CD4-positive, alpha-beta T cell (primary cell): ENCODE results near the gene MYO3B. TPM values are rescaled to one million over a fixed set of nuclear protein-coding genes. Genes with fewer than 3 reads are reported as not detected.

ENCODE experiments used
- ATAC-seq: fragments of 200-7000 bp; cut with Tn5 transposase; one replicate; pipeline ENCODE4 v1.10.0; 2022; ENCODE audit warnings: mild to moderate bottlenecking; ENCODE audit not compliant: poor library complexity
- CTCF ChIA-PET: fragments of 350-600 bp; sonication (Branson Sonifier 250); formaldehyde crosslinking; loops from one replicate; lab custom pipeline; 2021; ENCODE audit warnings: antibody characterized with exemption, inconsistent platforms; lab: Charles Lee
- POLR2A ChIA-PET: fragments of 350-600 bp; sonication (Branson Sonifier 250); formaldehyde crosslinking; loops from one replicate; lab custom pipeline; 2021; ENCODE audit warnings: antibody characterized with exemption, inconsistent platforms; lab: Charles Lee
- DNase-seq, 14 experiments: peaks; one replicate each; pipeline ENCODE4 v3.0.0-alpha.2; 2013 to 2020; ENCODE audit warnings: mixed read lengths in 2 of 14
- H3K27ac ChIP-seq, 2 donors: one replicate each; pipeline versions ENCODE4 v1.5.1 to v1.7.0; 2013; ENCODE audit warnings: low read length in 2 of 2, low read depth in 1 of 2, mild to moderate bottlenecking in 1 of 2
- H3K27me3 ChIP-seq, 2 experiments: 1 replicate in 1 of 2; 2 replicates in 1 of 2; pipeline versions ENCODE4 v1.6.1 to v1.7.0; 2013; ENCODE audit warnings: low read length in 2 of 2, control low read depth in 1 of 2, mild to moderate bottlenecking in 1 of 2, moderate library complexity in 1 of 2; ENCODE audit not compliant: insufficient read depth in 2 of 2, control insufficient read depth in 1 of 2
- H3K36me3 ChIP-seq: one replicate; pipeline ENCODE4 v1.6.1; 2013; ENCODE audit warnings: low read length, control low read depth; ENCODE audit not compliant: insufficient read depth
- H3K4me1 ChIP-seq: one replicate; pipeline ENCODE4 v1.6.1; 2013; ENCODE audit warnings: low read length, control low read depth; ENCODE audit not compliant: insufficient read depth
- H3K4me3 ChIP-seq: one replicate; pipeline ENCODE4 v1.5.1; 2013; ENCODE audit warnings: mild to moderate bottlenecking, low read length, moderate library complexity
- H3K9me3 ChIP-seq, 2 experiments: 1 replicate in 1 of 2; 2 replicates in 1 of 2; pipeline versions ENCODE4 v1.6.1 to v1.7.0; 2013; ENCODE audit warnings: low read length in 2 of 2, mild to moderate bottlenecking in 2 of 2, control low read depth in 1 of 2, moderate library complexity in 1 of 2; ENCODE audit not compliant: control insufficient read depth in 1 of 2, insufficient read depth in 1 of 2
- H3K27ac Mint-ChIP-seq: one replicate; pipeline ENCODE4 v1.8.0; 2020; ENCODE audit warnings: mixed read lengths
- H3K27me3 Mint-ChIP-seq: one replicate; pipeline ENCODE4 v1.8.0; 2021; ENCODE audit warnings: mixed read lengths
- H3K36me3 Mint-ChIP-seq: one replicate; pipeline ENCODE4 v1.8.0; 2021; ENCODE audit warnings: low read depth, mixed read lengths
- H3K4me1 Mint-ChIP-seq: one replicate; pipeline ENCODE4 v1.8.0; 2021; ENCODE audit warnings: low read depth, mixed read lengths
- H3K4me3 Mint-ChIP-seq: one replicate; pipeline ENCODE4 v1.8.0; 2020; ENCODE audit warnings: mild to moderate bottlenecking, mixed read lengths
- H3K9me3 Mint-ChIP-seq: one replicate; pipeline ENCODE4 v1.8.0; 2020; ENCODE audit warnings: mixed read lengths
- CTCF ChIP-seq: fragments of 200-600 bp; IDR thresholded peaks from one replicate; pipeline ENCODE4 v1.8.0; 2022; ENCODE audit warnings: antibody characterized with exemption, mild to moderate bottlenecking
- intact Hi-C, 2 experiments: fragments of 100-400 bp; cut with DNase I in 1 of 2; cut with micrococcal nuclease in 1 of 2; formaldehyde crosslinking; loops; one replicate each; pipeline versions ENCODE4 v1.15.1 to v1.9.0; 2023 to 2025; cut with DNase I, micrococcal nuclease
- total RNA-seq, 174 experiments: library from RNA in 2 of 174; stranded (reverse) in 2 of 174; gene quantifications; one replicate each; pipeline ENCODE4 v1.2.3 and lab custom pipeline; 2021 to 2026

The MYO3B gene
- total RNA-seq, 2 experiments from 2014 or later, result not detected

GRCh38 chr2:170405326-170405725 lies 227.4 kb downstream of the MYO3B start:
- Mint-ChIP-seq H3K27me3 (peaks cover 65% of the 10 kb centered on the region), H3K27ac (no peak overlapping the region), H3K9me3 (no peaks in the 10 kb centered on the region), H3K4me3 (no peak overlapping the region), H3K4me1 (peaks cover 8% of the 10 kb centered on the region), H3K36me3 (no peaks in the 10 kb centered on the region)
- Histone ChIP-seq H3K9me3 (no peaks in the 10 kb centered on the region), H3K4me1 (peaks cover 6% of the 10 kb centered on the region), H3K4me3 (no peak overlapping the region), H3K27me3 (peaks cover 8 to 27% of the 10 kb centered on the region in 2 experiments), H3K36me3 (no peaks in the 10 kb centered on the region), H3K27ac (no peak overlapping the region)
- intact Hi-C loops, result no loop called here
- no peak for ATAC-seq
- POLR2A ChIA-PET, result no interaction called here
- CTCF ChIA-PET, result no interaction called here
- DNase-seq, result no peak
- TF ChIP-seq CTCF, result no peak

DNA sequence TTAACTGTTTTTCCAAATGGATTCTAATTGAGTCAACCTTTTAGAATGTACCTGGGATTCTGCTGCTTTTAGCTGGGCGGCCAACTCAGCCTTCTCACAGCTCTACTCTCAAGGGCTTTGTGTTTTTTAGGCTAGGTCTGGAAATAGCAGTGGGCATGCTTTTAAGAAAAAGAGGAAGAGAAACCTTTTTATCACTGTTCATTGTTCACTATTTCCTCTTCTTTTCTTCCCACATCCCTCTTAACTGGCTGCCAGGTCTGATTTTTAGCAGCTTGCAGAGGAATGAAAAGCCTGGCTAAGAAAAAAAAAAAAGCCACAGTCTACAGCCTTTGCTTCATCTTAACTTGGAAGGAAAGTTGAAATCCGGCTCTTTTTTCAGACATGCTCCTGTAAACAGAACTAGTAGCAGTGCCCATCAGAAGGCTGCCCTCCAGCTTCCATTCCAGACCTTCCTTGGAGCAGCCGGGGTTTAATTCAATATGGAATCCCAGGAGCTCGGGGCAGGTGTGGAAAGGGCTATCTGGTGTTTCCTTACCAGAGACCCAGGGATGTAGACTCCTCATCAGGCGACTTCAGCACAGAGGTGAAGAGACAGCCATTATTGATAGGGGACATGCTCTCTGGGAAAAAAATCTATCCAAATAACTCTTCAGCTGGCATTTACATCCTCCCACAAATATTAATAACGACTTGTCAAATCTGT lies 230.7 kb downstream of the MYO3B start:
- ChIA-PET POLR2A (interaction anchor here (1.2 kb wide), 1 partner anchor 10 kb away, joined by 3 read pairs; no protein-coding TSS in a partner anchor), CTCF (interaction anchor here (0.8 to 1.5 kb wide), 6 partner anchors 10 to 464 kb away, joined by 3 to 5 read pairs (median 3); partner anchors contain the start of gene GAD1)
- H3K4me3 Mint-ChIP-seq, result peak overlapping the region; percentile 34
- H3K4me3 ChIP-seq, result no peak overlapping the region
- H3K36me3 Mint-ChIP-seq, result no peaks in the 10 kb centered on the region
- H3K9me3 ChIP-seq, result no peaks in the 10 kb centered on the region
- intact Hi-C loops, result loop anchor here (1.0 kb wide), 2 partner anchors 404 to 407 kb away; no protein-coding TSS in a partner anchor
- H3K27ac Mint-ChIP-seq, result no peak overlapping the region
- peaks cover 47% of the 10 kb centered on the region for H3K27me3 Mint-ChIP-seq
- peaks cover 8 to 30% of the 10 kb centered on the region in 2 experiments for H3K27me3 ChIP-seq
- DNase-seq (no peak), ATAC-seq (no peak)
- H3K4me1 ChIP-seq, result peaks cover 6% of the 10 kb centered on the region
- H3K9me3 Mint-ChIP-seq, result no peaks in the 10 kb centered on the region
- TF ChIP-seq CTCF, result no peak
- H3K4me1 Mint-ChIP-seq, result peaks cover 15% of the 10 kb centered on the region
- H3K27ac ChIP-seq, result no peak overlapping the region
- no peaks in the 10 kb centered on the region for H3K36me3 ChIP-seq

GRCh38 chr2:170409164-170409535 lies 231.2 kb downstream of the MYO3B start:
- no peaks in the 10 kb centered on the region for H3K9me3 Mint-ChIP-seq
- H3K4me3 ChIP-seq, result no peak overlapping the region
- ATAC-seq, result peak; percentile 63
- H3K27ac Mint-ChIP-seq, result no peak overlapping the region
- ChIA-PET POLR2A (interaction anchor here (1.2 kb wide), 1 partner anchor 9 kb away, joined by 3 read pairs; no protein-coding TSS in a partner anchor), CTCF (interaction anchor here (0.7 to 1.5 kb wide), 10 partner anchors 9 to 464 kb away, joined by 3 to 5 read pairs (median 3); partner anchors contain the start of gene GAD1)
- peaks cover 44% of the 10 kb centered on the region for H3K27me3 Mint-ChIP-seq
- peak; percentile 50 to 85 (median 70) for DNase-seq
- H3K27me3 ChIP-seq, result peaks cover 8 to 30% of the 10 kb centered on the region in 2 experiments
- no peaks in the 10 kb centered on the region for H3K9me3 ChIP-seq
- H3K4me1 ChIP-seq, result peaks cover 6% of the 10 kb centered on the region
- peak overlapping the region; percentile 34 for H3K4me3 Mint-ChIP-seq
- H3K36me3 Mint-ChIP-seq, result no peaks in the 10 kb centered on the region
- peaks cover 15% of the 10 kb centered on the region for H3K4me1 Mint-ChIP-seq
- intact Hi-C loops, result loop anchor here (1.0 kb wide), 1 partner anchor 403 kb away; no protein-coding TSS in a partner anchor
- TF ChIP-seq CTCF, result peak; percentile 87
- no peak overlapping the region for H3K27ac ChIP-seq
- no peaks in the 10 kb centered on the region for H3K36me3 ChIP-seq
